Stimulated activated CD4-positive, alpha-beta T cell treated with anti-CD3 and anti-CD28 coated beads, Interleukin-15, amount 100 ng/mL, for 1 hour (primary cell): ENCODE results near the gene RNFT2.
"Not testable (repeated sequence)": the region's sequence is repeated elsewhere in the genome, so short reads cannot be mapped to it uniquely, and the experiment has no call there.

ENCODE experiments used
- DNase-seq, 2 donors: peaks; one replicate each; pipeline ENCODE4 v3.0.0-alpha.2; 2020; ENCODE audit warnings: low read depth in 1 of 2, low spot score in 1 of 2

Gene RNFT2

DNA sequence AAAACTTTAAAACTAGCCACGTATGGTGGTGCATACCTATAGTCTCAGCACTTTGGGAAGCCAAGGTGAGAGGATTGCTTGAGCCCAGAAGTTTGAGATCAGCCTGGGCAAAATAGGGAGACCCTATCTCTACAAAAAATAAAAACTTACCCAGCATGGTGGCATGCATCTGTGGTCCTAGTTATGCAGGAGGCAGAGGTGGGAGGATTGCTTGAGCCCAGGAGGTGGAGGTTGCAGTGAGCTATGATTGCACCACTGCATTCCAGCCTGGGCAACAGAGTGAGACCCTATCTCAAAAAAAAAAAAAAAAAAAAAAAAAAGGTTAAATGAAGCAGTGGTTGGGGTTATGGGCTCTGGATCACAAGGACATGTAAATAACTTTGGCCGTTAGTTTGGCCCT, 4.7 kb downstream of the RNFT2 start:
- not testable (repeated sequence) for DNase-seq

DNA sequence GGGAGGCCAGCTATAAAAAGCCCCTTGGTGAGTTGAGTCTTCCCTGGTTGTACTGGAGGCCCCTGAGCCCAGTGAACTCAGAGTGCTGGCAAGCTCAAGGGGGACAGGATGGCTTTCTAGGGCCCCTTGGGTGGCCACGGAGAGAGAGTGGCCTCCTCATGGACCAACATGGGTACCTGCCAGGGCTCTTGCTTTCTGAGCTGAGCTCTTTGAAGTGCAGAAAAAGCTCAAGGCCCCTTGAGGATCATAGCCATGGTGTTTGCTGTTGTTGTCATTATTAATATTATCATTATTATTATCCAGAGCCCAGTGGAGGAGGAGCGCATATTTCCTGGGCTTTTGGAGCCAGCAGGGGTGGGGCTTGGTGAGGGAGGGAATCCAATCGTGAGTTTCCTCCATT, 6.7 kb downstream of the RNFT2 start:
- no peak for DNase-seq

DNA sequence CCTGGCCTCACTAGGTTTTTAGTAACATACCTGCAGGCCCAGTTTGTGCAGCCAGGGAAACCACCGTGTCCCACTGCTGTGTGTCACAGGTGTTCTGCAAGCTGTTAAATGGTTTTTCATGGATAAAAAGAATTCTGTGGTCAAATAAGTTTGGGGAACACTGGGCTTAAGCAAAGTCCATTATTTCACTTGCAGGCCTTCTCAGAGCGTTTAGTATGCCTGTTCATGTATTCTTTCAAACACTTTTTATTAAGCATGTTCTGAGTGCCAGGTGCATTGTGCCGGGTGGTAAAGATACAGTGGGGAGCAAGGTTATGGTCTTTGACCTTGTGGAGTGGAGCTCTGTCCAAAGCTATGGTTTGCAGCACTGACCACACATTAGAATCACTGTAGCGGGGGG, 7.4 kb downstream of the RNFT2 start:
- DNase-seq = no peak

DNA sequence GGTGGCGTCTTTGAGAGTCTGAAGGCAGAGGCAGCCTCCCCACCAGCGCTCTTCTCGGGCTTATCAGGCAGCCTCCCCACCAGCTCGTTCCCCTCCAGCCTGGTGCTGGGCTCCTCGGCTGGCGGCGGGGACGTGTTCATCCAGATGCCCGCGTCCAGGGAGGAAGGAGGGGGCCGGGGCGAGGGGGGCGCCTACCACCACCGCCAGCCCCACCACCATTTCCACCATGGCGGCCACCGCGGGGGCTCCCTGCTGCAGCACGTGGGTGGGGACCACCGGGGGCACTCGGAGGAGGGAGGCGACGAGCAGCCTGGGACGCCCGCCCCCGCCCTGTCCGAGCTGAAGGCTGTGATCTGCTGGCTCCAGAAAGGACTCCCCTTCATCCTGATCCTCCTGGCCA, 11.8 kb downstream of the RNFT2 start:
- no peak for DNase-seq

DNA sequence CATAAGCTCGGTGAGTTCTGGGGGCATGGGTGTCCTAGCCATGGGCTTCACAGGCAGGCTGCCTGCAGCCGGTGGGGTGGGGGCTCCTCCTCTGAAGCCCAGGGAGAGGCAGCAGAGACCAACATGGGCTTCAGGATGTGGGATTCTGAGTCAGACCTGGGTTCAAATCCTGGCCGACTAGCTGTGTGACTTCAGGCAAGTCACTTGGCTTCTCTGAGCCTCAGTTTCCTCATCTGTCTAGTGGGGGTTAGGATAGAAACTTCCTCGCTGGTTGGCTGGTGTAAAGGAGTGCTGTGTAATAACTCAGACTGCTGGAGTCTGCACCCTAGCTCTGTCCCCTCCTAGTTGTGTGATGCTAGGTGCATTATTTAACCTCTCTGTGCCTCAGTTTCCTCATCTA, 12.2 kb downstream of the RNFT2 start:
- no peak for DNase-seq

DNA sequence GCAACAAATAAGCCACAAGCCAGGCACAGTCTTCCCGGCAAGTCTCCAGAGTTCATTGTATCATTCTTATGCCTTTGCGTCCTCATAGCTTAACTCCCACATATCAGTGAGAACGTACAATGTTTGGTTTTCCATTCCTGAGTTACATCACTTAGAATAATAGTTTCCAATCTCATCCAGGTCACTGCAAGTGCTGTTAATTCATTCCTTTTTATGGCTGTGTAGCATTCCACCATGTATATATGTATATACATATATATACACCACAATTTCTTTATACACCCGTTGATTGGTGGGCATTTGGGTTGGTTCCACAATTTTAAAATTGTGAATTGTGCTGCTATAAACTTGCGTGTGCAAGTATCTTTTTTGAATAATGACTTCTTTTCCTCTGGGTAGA, 16.0 kb downstream of the RNFT2 start:
- not testable (repeated sequence) for DNase-seq

DNA sequence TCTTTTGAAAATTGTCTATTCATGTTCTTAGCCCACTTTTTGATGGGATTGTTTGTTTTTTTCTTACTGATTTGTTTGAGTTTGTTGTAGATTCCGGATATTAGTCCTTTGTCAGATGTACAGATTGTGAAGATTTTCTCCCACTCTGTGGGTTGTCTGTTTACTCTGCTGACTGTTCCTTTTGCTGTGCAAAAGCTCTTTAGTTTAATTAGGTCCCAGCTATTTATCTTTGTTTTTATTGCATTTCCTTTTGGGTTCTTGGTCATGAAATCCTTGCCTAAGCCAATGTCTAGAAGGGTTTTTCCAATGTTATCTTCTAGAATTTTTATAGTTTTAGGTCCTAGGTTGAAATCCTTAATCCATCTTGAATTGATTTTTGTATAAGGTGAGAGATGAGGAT, 16.7 kb downstream of the RNFT2 start:
- not testable (repeated sequence) for DNase-seq

DNA sequence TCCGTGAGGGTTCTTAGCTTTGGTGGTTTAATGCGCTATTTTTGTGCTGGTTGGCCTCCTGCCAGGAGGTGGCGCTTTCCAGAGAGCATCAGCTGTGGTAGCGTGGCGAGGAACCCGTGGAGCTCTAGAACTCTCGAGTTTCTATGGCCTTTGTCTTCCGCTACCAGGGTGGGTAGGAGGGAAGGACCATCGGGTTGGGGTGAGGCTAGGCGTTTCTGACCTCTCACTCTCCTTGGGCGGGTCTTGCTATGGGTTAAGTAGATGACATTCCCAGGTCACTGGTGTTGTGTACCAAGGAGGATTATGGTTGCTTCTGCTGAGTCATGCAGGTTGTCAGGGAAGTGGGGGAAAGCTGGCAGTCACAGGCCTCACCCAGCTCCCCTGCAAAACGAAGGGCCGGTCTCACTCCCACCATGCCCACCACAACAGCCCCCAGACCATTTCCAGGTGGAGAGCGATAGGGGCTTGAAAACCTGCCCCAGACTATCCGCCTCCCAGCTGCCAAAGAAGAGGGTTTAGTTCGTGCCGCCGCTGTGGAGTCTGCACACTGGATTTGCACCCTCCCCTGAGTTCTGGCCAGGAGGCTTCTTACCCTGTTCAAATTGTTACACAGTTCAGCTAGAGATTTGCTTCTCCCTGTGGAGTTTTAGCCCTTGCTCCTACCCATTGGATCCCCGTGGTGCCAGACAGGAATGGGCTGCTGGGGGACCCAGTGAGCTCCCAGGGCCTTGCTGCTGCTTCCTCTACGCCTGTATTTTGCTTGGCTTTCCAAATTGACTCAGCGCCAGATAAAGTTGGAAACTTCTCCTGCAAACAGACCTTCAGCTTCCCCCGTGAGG, 21.9 kb downstream of the RNFT2 start:
- DNase-seq = no peak

DNA sequence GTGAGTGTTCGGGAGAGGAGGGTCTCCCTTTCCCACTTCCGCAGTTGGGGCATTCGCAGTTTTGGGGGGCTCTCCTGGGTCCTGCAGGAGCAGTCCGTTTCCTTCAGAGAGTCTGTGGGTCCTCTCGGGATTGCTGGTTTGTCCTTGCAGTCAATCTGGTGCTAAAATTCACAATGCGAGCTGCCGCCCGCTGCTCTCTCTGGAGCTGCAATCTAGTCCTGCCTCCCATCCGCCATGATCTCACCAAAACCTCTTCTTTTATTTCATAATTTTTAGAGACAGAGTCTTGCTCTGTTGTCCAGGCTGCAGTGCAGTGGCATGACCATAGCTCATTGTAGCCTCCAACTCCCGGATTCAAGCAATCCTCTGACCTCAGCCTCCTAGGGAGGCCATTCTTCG, 22.5 kb downstream of the RNFT2 start:
- no peak for DNase-seq

DNA sequence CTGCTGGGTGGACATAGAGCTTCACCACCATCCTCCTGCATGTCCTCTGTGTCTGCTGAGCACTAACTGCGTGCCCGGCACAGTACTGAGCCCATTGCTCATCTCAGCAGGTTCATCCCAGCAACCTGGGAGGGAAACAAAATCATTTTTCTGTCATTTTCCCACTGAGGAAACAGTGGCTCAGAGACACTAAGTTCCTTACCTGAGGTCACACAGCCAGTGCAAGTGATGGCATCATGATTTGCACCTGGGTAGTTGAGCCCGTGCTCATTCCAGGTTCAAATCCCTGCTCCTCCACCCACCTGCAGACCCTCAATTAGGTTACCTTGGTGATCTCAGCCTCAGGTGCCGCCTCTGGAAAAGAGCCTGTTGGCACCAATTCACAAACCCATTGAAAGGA, 23.4 kb downstream of the RNFT2 start:
- no peak for DNase-seq

DNA sequence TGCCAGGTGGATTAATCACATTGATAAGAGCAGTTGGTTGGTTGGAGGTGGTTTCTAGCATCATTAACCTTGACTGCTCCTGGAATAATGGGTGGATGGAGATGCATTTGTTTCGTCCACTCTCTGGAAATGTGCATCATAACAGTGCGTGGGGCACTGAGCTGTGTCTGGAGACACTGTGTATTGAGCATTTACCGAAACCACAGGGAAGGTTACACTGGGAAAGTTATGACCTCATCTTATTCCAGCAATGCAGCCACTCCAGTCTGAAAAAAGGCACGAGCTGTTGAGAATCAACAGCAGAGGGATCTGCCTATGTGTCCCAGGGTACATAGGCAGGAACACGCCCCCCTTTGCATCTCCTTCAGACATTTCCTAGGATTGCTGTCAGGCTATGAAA, 27.2 kb downstream of the RNFT2 start:
- DNase-seq = no peak

DNA sequence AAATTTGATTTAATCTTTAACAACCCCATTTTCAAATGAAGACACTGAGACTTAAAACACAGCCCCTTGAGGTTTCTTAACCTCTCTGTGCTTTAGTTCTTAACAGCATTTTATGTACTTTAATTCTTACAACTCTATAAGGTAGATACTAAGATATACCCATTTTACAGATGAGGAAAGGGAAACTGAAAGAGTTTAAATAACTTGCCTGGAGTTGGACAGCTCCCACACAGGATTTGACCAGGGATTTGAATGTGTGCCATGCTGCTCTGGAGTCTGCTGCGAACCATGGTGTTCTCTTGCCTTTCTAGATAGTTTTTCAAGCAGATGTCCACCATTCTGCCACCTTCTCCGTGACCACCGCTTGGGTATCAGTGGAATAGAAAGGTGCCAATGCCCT, 28.2 kb downstream of the RNFT2 start:
- DNase-seq = no peak

DNA sequence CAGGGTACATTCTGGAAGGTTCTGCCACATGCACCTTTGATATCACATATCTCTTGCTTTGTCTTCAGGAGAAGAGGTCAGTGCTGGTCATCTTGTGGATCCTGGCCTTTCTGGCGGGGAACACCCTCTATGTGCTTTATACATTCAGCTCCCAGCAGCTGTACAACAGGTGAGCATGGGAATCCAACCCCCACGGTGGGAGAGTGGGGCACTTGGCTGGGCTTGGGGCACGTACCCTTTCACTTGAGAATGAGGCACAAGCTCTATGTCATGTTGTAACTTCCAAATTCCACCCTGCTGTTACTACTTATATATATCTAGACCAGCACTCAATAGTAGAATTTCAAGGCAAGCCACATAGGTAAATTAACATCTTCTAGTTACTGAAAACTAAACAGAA, 28.6 kb downstream of the RNFT2 start:
- DNase-seq = no peak

DNA sequence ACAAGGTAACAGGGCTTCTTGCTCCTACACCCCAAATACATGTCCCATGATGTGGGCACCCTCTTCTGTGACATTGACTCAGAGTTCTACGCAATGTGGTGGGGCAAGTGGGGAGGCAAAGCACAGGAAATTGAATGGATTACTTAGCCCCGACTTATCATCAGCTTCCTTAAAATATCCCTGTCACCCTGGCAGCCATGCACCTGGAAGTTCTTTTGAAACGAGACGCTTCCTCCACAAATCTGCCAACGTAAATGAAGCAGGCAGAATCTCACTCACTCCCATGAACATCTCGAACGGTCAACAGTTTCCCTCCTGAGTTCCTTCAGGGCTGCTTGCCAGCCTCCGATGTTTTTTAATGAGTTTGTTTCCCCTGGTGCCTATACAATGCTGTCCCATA, 33.5 kb downstream of the RNFT2 start:
- DNase-seq = no peak

DNA sequence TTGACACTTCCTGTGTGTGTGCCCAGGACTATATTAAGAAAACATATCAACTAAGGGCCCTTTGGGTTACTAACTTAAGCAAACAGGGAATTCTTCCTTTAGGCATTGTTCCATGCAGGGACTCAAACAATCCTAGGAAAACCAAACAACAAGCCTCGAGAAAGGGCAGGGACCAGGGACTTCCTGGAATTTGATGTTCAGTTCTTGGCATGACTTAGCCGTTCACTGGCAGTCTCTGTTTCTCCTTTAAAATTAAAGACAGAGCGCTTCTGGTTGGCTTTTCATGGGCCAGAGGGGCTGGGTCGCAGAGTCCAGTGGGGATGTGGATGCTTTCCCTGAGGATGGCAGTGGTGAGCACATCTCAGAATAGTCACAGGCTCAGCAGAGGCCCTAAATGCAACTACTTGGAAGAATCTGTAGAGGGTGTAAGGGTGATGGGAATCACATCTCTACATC, 35.2 kb downstream of the RNFT2 start:
- no peak for DNase-seq

DNA sequence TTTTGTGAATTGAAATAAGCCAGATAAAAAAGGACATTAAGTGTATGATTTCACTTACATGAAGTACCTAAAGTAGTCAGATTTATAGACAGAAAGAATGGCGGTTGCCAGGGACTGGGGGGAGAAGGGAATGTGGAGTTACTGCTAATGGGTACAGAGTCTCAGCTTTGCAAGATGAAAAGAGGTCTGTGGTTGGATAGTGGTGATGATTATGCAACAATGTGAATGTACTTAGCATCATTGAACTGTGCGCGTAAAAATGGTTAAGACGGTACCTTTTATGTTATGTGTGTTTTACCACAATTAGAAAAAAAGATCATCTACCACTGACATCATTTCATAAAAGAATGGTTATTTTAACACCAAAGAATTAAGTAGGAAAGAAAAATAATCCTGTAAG, 35.9 kb downstream of the RNFT2 start:
- no peak for DNase-seq

DNA sequence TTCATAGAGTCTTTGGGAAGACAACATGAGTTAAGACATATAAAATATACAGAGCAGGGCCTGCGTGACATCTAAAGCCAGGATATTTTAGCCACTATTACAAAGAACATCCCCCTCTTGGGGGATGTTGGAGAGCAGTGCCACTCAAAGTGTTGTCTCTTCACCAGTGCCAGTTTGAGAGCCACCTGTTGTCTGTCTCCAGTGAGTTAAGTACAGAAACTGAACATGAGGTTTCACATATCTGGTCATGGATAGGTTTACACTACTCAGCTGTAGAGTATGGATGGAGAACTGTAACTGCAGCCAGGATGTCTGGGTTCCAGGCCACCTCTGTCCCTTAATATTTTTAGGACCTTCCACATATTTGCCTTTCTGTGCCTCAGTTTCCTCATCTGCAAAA, 39.1 kb downstream of the RNFT2 start:
- DNase-seq = no peak

DNA sequence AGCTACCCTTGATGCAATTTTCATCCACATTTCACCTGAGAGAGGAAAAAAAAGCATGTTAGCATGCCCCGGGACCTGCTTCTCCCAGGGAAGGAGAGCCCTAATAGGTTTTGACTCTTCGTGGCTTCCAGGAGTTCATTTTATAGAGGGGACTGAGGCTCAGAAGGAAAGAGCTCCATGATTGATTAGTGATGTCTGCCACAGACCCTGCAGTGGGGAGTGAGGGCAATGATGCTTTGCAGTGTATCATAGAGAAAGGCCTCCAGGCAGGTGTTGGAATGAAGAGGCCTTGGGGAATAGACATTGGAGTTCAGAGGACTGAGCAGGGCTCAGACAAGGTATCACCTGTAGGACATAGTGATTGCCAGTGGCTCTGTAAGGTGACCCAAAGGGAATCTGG, 41.5 kb downstream of the RNFT2 start:
- no peak for DNase-seq

DNA sequence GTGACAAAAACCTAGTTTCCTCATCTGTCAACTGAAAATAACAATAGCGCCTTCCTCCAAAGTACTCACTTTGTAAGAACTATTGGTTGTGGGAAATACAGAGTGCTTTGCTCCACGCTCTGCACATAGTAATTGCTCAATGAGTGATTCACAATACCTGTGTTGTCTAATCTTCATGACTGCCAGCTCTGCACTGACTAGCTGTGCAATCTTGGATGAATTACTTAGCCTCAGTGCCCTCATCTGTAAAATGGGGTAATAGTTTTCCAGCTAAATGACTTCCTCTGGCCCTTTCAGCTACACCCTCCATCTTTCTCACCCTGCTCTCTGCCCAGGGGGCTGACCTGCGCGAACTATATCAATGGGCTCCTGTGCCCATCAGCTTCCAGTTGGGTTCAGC, 42.8 kb downstream of the RNFT2 start:
- no peak for DNase-seq

DNA sequence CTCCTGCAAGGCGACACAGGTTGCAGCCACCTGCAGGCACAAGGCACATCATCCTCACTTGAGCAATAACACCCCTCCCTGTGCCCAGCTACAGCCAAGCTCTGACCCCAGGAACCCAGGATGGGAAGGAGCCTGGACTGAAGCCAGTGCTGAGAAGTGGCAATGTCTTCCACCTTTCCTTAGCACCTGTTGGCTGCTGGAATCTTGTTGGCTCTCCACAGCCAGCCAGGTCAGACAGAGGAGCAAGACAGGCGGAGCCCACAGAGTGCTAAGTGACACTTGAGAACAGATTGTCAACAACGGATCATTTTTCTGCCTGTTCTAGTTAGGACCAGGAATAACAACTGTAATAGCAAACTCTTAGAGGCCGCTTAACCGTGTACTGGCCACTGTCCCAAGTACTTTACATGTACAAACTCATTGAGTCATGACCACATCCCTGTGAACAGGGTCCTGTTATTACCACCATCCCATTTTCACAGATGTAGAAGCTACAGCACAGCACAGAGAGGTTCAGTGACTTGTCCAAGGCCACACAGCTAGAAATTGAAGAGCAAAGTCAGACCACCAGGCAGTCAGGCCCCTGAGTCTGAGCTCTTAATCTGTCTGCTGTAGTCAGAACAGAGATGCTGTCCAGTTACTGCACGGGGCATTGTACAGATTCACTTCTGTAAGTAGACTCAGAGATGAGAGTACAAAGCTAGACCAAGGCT, 45.6 kb downstream of the RNFT2 start:
- no peak for DNase-seq

DNA sequence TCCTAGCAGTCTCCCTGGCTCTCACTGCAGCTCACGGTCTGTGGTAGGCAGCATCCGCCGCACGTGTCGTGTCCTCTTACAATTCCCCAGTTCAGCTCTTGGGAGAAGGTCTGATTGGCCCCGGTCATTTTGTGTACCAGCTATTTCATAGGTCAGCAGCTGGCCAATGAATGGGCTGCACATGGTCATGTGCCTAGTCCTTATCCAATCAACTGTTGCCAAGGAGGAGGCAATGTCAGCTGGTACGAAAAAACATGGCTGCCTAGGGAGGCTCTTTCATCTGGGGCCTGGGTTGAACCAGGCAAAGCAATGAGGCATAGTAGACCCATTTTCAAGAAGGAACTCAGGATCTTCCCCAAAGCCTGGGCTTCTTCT, 46.1 kb downstream of the RNFT2 start:
- DNase-seq = no peak

DNA sequence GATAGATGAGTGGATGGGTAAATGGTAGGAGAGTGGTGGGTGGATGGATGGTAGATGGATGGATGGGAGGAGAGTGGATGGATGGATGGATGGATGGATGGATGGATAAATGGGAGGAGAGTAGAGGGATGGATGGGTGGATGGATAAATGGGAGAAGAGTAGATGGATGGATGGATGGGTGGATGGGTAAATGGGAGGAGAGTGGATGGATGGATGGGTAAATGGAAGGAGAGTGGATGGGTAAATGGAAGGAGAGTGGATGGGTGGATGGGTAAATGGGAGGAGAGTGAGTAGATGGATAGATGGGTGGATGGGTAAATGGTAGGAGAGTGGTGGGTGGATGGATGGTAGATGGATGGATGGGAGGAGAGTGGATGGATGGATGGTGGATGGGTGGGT, 51.4 kb downstream of the RNFT2 start:
- not testable (repeated sequence) for DNase-seq

DNA sequence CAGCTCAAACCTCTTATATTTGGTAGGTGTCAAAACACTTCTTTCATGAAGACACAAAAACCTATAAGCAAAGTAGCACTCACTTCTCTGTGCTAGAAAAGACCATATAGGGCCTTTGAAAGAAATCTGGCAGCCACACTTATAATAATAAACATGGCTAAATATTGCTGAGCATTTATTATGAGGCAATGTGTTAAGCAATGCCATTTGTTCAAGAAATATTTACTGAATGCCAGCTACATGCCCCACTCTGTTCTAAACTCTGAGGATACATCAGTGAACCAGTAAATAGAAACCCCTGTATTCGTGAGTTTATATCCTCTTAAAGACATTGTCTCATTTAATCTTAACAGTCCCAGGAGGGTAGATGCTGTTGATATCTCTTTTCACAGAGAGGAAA, 52.0 kb downstream of the RNFT2 start:
- DNase-seq = no peak
